Measurements from ENCODE around the gene GALNS.

Gene GALNS

GRCh38 chr16:88875703-88876234 is 19.0 kb upstream of the GALNS start:
- no peak for DNase-seq (ENCODE audit: low spot score)

DNA sequence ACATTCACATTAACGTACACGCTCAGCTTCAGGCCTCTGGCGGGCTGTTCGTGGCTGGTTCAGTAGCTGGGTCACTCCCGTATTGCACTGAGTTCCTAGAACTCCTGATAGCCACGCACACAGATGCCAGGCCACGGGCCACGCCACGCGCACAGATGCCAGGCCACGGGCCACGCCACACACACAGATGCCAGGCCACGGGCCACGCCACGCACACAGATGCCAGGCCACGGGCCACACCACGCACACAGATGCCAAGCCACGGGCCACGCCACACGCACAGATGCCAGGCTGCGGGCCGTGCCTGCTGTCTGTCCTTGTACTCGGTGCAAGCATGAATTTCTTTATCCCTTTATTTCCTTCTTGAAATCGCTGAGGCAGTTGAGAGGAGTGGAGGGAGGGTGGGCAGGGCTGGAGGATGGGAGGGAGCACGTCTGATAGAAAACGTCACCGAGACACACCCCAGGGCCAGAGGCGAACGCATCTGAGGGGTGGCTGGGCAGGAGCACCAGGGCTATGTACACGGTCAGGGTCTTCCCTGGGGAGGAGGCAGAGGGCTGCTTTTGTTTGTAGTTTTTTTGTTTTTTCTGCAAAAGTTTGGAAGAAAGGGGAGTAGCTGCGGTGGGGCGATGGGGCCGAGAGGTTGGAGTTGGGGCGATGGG is 18.3 kb upstream of the GALNS start:
- DNase-seq (ENCODE audit: low spot score), result no peak

- no peak for DNase-seq (ENCODE audit: low spot score)
Measured at GRCh38 chr16:88872650-88873331, 16.0 kb upstream of the GALNS start.

DNA sequence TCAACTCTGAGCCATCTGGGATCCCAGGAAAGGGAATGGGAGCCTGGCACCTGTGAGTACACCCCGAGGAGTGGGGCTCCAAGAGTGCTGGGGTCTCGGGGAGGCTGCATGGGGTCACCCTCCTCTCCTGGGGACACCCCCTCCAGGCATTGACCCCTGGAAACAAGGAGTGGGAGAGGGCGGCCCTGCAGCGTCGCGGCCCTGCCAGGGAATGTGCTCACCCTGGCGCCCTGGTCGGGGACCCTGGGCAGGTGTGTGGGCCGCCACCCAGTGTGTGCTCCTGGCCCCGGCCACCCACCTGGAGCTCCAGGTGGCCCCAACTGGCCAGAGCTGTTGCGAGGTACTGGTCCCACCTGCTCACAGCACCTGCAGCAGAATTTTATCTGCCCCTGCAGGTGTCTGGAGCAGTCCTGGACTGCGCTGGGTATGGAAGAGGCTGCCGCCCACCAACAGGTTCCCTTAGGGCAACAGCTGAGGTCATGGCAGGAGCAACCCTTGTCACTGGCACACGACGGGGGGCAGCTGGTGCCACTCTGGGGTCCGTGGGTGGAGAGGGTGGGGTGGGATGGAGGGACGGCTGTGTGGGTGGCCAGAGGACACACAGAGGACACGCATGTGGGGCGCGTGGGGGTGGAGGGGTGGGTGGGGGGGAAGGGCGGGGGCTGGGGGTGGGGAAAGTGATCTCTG is 15.1 kb upstream of the GALNS start:
- DNase-seq (ENCODE audit: low spot score), result no peak

DNA sequence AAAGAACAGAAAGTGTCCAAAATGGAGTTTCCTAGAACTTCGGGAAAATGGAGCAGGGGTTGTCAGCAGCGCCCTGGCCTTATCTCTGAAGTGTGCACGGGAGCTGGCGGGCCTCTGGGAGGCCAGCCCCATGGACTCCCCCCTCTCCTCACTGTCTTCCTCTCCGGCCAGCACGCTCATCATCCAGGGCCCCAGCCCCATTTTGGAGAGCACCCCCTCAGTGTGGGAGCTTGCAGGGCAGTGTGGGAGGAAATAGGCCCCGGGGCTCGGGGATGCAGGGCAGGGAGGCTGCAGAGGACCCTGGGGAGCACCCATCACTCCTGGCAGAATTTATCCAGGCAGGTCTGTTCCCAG is 14.6 kb upstream of the GALNS start:
- no peak for DNase-seq (ENCODE audit: low spot score)

- no peak for DNase-seq (ENCODE audit: low spot score)
Measured at GRCh38 chr16:88870608-88871348, 14.0 kb upstream of the GALNS start.

- DNase-seq (ENCODE audit: low spot score), result no peak
Measured at GRCh38 chr16:88869673-88869980, 12.9 kb upstream of the GALNS start.

- DNase-seq (ENCODE audit: low spot score), result no peak
Measured at GRCh38 chr16:88868974-88869672, 12.4 kb upstream of the GALNS start.

DNA sequence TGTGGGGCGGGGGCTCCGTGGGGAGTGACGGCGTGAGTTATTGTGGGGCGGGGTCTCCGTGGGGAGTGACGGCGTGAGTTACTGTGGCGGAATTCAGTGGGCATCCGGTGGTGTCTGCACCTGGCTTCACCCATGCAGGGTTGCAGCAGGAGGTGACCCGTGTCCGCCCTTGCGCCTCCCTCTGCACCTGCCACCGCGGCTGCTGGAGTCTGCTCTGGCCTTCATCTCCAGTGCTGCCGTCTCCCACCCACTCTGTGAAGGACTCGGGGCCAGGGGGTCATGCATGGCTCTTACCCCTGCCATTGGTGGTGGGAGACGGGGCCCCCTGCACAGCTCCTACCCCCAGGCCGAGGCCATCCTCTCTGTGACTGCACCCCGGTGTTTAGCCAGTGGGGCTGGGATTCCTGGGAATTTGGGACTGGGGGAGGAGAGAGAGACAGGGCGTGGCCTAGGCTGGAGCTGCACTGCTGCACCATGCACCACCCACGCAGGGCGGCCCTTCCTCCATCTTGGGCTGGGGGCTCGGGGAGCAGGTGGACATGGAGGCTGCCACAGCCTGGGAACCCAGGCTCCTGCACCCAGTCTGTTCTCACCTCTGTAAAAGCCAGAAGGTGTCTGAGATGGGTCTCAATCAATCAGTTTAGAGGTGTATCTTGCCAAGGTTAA is 11.0 kb upstream of the GALNS start:
- no peak for DNase-seq (ENCODE audit: low spot score)

DNA sequence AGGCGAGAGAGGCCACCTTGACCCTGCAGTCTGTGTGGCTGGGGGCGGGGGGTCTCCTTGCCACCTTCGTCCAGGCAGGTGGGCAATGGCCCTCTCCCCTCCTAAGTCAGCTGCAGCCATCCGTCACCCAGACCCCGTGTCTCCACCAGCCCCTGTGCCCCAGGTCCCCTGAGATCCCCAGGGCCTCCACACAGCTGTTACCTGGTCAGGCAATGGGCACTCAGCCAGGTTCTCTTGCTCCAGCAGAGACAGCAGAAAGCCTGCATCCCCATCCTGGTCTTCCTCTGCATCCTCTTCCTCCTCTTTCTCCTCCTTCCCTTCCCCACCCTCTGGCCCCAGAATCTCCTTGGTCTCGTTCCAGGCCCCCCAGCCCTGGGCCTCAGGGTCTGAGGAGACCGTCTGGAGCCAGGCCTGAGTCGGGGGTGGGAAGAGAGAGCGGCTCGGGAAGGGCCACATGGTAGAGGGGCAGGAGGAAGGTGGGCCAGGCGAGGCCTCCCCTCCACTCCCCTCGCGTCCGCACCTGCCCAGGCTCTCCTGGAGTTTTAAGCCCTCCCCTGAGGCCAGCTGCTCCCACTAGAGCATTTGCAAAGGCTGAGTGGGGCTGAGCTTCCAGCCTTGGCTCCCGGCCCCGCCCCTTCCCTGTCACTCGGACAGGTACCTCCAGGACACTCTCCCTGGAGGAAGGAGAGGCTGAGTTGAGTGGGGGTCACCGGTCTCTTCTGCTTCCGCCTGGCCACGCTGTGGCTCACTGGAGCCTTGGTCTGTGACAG is 9.6 kb upstream of the GALNS start, which contains the start of gene PABPN1L:
Gene PABPN1L, minus strand, starts transcription at position 510 of the 770 bp plus-strand sequence. Its CDS starts 54 bp downstream, at position 456.
- no peak for DNase-seq (ENCODE audit: low spot score)

GRCh38 chr16:88865742-88866141 is 9.0 kb upstream of the GALNS start:
- no peak for DNase-seq (ENCODE audit: low spot score)

- DNase-seq (ENCODE audit: low spot score), result no peak
Measured at GRCh38 chr16:88865310-88865709, 8.6 kb upstream of the GALNS start.

GRCh38 chr16:88864521-88864920 is 7.8 kb upstream of the GALNS start:
- DNase-seq (ENCODE audit: low spot score), result no peak

GRCh38 chr16:88864099-88864498 is 7.4 kb upstream of the GALNS start:
- DNase-seq (ENCODE audit: low spot score), result no peak

DNA sequence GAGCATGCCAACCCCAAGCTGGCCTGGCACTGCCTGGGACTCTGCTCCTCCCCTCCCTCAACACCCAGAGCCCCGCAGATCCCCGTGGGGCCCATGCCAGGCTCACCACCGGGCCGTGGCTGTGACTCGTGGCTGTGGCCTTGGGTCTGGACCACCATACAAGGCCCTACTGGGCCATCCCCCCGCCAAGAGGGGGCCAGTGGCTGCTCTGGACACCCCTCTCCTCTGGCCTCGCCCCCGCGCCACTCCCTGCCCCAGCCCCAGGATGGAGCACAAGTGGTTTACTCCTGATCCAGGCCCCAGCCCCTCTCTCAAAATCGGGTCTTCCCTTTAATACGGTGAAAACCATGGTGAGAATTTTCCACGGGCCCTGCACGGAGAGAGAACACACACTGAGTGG is 6.7 kb upstream of the GALNS start:
- no peak for DNase-seq (ENCODE audit: low spot score)

DNA sequence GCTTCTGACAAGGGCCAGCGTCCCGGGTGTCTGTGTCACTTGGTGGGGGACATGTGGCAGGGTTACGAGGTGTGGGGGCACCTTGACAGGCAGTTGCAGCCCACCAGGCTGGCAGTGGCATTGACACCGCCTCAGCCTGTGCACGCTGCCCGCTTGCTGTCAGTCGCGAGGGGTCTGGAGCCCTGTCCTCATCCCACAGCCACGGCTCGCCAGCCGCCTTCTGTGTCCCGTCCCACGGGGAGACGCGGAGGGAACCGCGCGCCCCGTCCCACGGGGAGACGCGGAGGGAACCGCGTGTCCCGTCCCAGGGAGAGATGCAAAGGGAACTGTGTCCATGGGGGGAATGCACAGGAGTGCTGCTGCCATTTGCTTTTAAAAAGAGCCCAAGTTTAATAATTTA is 6.2 kb upstream of the GALNS start:
- DNase-seq (ENCODE audit: low spot score), result no peak

DNA sequence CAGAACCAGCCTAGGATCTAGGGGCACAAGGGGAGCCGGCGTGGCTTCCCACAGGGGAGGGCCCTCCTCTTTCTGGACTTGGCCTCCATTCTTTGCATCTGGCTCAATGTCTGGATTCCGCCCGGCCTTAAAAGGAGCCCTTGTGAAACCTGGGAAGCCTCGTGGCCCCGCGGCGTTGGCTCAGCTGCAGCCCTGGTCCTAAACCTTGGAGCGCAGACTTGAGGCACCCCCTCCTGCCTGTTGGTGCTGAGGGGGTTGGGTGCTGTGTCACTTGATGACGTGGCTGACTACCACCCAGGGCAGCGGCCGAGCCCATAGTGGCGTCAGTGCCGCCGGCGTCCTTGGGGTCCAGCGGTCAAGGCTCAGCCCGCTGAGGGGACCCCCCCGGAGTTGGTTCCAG is 4.6 kb upstream of the GALNS start:
- no peak for DNase-seq (ENCODE audit: low spot score)

GRCh38 chr16:88859381-88860091 is 2.8 kb upstream of the GALNS start:
- no peak for DNase-seq (ENCODE audit: low spot score)

GRCh38 chr16:88857728-88858339 is 1.1 kb upstream of the GALNS start:
- peak; percentile 76 for DNase-seq (ENCODE audit: low spot score)
